ENCODE measurements around the gene CYLD.

DNA sequence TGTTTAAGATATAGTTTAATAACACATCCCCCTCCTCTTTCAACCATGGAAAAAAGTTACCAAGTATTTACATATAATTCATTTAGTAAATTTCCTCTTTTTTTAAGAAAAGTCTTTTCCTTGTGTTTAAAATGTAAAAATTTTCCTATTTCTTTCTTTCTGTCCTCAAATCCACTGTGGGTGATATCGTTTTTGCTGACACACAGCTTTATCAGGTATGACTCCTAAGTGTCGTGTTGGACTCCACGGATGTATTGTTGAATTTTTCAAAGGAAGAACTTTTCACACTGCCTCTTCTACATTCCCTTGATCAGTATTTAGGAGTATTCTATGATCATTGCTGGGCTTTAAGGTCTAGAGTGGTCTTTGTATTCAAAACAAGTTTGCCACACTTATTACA is 33.1 kb downstream of the CYLD start:
- TF ChIP-seq, protein P1, sequence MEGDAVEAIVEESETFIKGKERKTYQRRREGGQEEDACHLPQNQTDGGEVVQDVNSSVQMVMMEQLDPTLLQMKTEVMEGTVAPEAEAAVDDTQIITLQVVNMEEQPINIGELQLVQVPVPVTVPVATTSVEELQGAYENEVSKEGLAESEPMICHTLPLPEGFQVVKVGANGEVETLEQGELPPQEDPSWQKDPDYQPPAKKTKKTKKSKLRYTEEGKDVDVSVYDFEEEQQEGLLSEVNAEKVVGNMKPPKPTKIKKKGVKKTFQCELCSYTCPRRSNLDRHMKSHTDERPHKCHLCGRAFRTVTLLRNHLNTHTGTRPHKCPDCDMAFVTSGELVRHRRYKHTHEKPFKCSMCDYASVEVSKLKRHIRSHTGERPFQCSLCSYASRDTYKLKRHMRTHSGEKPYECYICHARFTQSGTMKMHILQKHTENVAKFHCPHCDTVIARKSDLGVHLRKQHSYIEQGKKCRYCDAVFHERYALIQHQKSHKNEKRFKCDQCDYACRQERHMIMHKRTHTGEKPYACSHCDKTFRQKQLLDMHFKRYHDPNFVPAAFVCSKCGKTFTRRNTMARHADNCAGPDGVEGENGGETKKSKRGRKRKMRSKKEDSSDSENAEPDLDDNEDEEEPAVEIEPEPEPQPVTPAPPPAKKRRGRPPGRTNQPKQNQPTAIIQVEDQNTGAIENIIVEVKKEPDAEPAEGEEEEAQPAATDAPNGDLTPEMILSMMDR (IDR thresholded peaks at IDR 0.05; ENCODE audit: insufficient read depth, low read length) = no peak
- TF ChIP-seq, protein P2, sequence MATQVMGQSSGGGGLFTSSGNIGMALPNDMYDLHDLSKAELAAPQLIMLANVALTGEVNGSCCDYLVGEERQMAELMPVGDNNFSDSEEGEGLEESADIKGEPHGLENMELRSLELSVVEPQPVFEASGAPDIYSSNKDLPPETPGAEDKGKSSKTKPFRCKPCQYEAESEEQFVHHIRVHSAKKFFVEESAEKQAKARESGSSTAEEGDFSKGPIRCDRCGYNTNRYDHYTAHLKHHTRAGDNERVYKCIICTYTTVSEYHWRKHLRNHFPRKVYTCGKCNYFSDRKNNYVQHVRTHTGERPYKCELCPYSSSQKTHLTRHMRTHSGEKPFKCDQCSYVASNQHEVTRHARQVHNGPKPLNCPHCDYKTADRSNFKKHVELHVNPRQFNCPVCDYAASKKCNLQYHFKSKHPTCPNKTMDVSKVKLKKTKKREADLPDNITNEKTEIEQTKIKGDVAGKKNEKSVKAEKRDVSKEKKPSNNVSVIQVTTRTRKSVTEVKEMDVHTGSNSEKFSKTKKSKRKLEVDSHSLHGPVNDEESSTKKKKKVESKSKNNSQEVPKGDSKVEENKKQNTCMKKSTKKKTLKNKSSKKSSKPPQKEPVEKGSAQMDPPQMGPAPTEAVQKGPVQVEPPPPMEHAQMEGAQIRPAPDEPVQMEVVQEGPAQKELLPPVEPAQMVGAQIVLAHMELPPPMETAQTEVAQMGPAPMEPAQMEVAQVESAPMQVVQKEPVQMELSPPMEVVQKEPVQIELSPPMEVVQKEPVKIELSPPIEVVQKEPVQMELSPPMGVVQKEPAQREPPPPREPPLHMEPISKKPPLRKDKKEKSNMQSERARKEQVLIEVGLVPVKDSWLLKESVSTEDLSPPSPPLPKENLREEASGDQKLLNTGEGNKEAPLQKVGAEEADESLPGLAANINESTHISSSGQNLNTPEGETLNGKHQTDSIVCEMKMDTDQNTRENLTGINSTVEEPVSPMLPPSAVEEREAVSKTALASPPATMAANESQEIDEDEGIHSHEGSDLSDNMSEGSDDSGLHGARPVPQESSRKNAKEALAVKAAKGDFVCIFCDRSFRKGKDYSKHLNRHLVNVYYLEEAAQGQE (IDR thresholded peaks at IDR 0.05; ENCODE audit: insufficient replicate concordance, low read depth) = no peak
- TF ChIP-seq POLR2AphosphoS5 (IDR thresholded peaks at IDR 0.05; ENCODE audit: low read depth) (no peak), GABPA (IDR thresholded peaks at IDR 0.05; ENCODE audit: low read depth) (no peak)
